ENCODE results near the gene AFDN. TPM values are rescaled to one million over a fixed set of nuclear protein-coding genes. Genes with fewer than 3 reads are reported as not detected.

AFDN gene
- polyA plus RNA-seq, 3 donors from 2014 or later, result 0.27 to 1.5 TPM; not detected in 1

DNA sequence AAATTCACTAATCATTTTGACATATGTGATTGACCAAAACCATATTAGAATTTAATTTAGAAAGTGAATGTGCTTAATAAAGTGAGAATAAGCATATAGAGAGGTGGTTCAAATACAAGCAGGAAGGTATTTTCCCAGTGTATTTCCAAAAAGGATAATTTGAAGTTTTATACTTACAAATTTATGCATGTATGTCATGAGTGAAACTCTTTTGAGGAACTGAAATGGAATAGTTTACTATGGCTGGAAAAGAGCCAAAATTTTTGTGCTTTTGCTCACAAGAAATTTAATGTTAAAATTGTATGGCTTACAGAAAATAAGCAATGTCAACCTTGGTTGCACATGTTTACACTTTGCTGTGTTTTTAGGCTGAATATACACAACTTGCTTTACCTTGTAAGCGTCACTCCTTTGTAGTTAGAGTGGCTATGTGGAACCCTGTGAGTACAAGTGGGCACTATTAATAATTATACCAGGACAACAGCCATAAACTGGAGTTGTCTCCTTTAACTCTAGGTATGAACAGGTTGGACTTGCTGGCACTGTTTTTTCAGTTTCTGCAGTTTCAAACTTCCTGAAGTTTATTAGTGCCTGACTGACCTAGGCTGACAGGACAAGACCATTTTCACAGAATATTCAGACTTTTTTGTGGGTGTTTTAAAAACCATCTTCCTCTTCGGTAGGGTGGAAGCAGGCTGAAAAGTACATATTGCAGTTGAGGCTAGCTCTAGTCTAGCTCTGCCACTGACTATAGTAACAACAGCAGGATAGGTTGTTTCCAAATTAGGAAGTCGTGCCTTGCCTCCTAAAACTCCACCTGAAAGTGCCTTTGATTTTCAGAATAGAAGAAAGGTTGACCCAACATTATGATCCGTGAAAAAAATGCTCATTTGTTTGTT lies 6.0 kb downstream of the AFDN start:
- Mint-ChIP-seq H3K4me3 (no peak overlapping the region), H3K4me1 (peaks cover 3 to 7% of the 10 kb centered on the region in 2 donors), H3K27ac (no peak overlapping the region), H3K36me3 (peaks cover 0 to 3% (median 0%) of the 10 kb centered on the region in 3 donors), H3K27me3 (ENCODE audit: low read depth in 3 of 3) (peaks cover 19 to 34% (median 34%) of the 10 kb centered on the region in 3 donors), H3K9me3 (peaks cover 0 to 7% (median 0%) of the 10 kb centered on the region in 6 donors)
- DNase-seq, result no peak

DNA sequence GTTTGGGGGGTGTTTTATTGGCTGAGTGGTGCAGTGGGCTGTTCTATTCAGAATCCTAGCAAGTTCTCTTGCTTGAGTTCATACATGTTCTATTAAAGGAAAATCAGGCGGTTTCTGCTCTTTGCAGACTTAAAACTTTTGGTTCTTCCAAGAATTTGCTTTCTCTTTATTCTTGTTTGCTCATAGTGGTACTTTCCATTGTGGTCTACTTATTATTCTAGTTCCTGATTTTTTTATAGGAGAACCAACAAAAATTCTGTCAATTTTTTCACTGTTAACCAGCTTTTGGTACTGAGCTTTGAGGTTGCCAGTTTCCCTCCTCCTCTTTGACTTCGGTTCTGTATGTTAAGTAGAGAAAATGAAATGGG lies 6.7 kb downstream of the AFDN start:
- H3K36me3 Mint-ChIP-seq, result no peaks in the 10 kb centered on the region
- no peak overlapping the region for H3K4me3 Mint-ChIP-seq

DNA sequence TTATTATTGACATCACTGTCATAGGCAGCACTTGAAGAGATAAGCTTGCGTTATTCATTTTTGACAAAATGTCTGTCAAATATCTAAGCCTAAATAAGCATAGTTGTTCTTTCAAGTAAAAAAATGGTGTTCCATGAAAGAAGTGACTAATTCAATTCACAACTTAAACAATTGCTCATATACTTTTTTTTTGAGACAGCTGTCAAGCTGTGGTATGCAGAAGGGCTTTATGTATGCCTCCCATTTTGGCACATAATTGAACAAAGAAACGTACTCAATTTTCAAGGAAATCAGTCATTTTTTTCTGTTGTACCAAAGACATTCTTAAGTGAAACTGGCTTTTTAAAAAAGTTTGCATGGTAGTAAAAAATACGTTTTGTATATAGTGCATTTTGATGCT lies 8.5 kb downstream of the AFDN start:
- Mint-ChIP-seq H3K27ac (no peak overlapping the region), H3K9me3 (no peaks in the 10 kb centered on the region)

More for the DNA sequence above, 6.7 kb downstream of the AFDN start:
- Mint-ChIP-seq H3K9me3 (peaks cover 0 to under 1% (median 0%) of the 10 kb centered on the region in 6 donors), H3K4me1 (peaks cover 0 to under 1% of the 10 kb centered on the region in 2 donors), H3K27me3 (ENCODE audit: low read depth in 3 of 3) (peaks cover 13 to 27% (median 27%) of the 10 kb centered on the region in 3 donors), H3K27ac (no peak overlapping the region)
- DNase-seq, result no peak

DNA sequence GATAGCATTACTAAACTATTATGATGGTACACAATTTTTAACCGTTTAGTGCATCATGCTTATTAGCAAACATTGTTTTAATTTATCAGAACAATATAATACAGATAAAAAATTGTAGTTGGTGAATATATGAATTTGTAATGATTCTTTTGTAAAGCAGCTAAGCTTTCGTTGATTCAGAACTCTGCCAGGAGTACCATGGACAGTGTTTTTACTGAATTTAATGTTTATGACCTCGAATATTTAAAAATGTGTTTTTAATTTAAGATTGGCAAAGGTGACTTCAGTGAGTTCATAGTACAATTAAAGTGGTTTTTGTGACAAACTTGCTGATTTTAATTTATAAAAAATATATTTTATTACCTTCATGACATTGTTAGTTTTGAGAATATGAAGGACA lies 10.0 kb downstream of the AFDN start:
- Mint-ChIP-seq H3K27me3 (ENCODE audit: low read depth in 3 of 3) (peaks cover 7 to 15% (median 14%) of the 10 kb centered on the region in 3 donors), H3K4me3 (no peak overlapping the region), H3K36me3 (no peaks in the 10 kb centered on the region), H3K9me3 (no peaks in the 10 kb centered on the region), H3K4me1 (no peaks in the 10 kb centered on the region), H3K27ac (no peak overlapping the region)
- DNase-seq, result no peak

More for the DNA sequence above, 8.5 kb downstream of the AFDN start:
- Mint-ChIP-seq H3K27me3 (ENCODE audit: low read depth in 3 of 3) (peaks cover 7 to 18% (median 18%) of the 10 kb centered on the region in 3 donors), H3K4me3 (no peak overlapping the region), H3K36me3 (no peaks in the 10 kb centered on the region), H3K4me1 (no peaks in the 10 kb centered on the region)
- no peak for DNase-seq

DNA sequence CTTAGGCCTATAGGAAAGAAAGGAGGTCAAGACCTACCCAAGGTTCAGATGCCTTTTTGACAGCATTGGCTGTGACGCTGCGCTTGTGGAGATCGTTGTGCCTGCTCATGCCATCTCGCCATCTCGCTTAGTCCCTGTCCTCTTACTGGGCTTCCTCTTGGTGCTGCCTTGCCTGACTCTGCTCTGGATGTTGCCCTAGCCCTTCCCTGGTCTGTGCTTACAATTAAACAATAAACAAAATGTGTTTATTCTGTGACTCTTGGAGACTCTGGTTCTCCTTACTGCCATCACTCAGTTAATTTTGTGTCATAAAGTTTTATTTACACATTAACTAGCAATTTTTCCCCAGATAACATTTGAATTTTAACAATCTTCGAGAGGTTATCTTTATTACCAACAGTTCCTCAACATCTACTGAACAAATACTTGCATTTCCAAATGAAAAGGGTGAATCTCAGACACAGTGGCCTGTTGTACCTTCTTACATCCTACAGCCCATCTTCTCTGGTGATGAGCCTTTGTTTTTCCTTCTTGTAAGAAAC lies 11.6 kb downstream of the AFDN start:
- no peak for DNase-seq
- Mint-ChIP-seq H3K27ac (no peak overlapping the region), H3K27me3 (ENCODE audit: low read depth in 3 of 3) (peaks cover 5 to 20% (median 14%) of the 10 kb centered on the region in 3 donors), H3K4me1 (no peaks in the 10 kb centered on the region), H3K4me3 (no peak overlapping the region), H3K36me3 (no peaks in the 10 kb centered on the region), H3K9me3 (no peaks in the 10 kb centered on the region)

DNA sequence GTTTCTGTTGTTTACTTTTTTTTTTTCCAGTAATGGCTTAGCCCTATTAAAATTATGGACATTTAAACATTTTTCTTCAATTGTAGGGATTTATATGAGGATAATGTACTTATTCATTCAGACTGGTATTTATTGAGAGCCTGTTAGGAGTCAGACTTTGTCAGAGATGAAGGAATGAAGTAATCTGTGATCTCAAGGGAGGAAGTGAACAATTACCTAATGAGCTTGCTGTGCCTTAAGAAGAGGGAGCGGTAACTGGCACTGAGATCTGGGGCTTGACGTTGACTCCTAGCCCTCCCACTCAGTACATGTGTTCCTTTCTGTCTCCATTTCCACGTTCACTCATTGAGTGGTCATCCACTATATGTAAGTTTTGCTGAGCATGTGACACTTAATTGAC lies 12.6 kb downstream of the AFDN start:
- H3K27ac Mint-ChIP-seq, result no peak overlapping the region
- no peaks in the 10 kb centered on the region for H3K4me1 Mint-ChIP-seq
- no peaks in the 10 kb centered on the region for H3K9me3 Mint-ChIP-seq
- H3K27me3 Mint-ChIP-seq (ENCODE audit: low read depth in 3 of 3), result peaks cover 4 to 17% (median 8%) of the 10 kb centered on the region in 3 donors
- DNase-seq, result no peak
- no peak overlapping the region for H3K4me3 Mint-ChIP-seq
- H3K36me3 Mint-ChIP-seq, result no peaks in the 10 kb centered on the region

DNA sequence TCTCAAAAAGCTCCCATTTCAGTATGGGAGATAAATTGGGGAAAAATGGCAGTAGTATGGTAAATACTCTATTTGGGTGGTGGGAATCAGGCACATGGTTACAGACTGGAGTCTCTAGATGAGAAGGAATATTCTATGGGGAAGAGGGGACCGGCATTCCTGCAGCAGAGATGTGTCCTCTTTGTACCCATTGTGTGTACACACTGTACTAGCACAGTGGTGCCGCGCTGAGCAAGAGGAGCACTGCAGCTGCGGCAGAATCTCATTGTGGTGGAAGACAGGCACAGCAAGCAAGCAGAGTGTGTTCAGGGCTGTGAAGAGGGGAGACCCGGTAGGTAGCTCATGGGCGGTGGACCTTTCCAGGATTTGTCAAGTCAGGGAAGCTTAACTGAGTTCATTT lies 13.0 kb downstream of the AFDN start:
- Mint-ChIP-seq H3K4me1 (no peaks in the 10 kb centered on the region), H3K27me3 (ENCODE audit: low read depth in 3 of 3) (peaks cover 4 to 13% (median 5%) of the 10 kb centered on the region in 3 donors), H3K27ac (no peak overlapping the region), H3K36me3 (no peaks in the 10 kb centered on the region), H3K4me3 (no peak overlapping the region), H3K9me3 (no peaks in the 10 kb centered on the region)
- DNase-seq, result no peak

DNA sequence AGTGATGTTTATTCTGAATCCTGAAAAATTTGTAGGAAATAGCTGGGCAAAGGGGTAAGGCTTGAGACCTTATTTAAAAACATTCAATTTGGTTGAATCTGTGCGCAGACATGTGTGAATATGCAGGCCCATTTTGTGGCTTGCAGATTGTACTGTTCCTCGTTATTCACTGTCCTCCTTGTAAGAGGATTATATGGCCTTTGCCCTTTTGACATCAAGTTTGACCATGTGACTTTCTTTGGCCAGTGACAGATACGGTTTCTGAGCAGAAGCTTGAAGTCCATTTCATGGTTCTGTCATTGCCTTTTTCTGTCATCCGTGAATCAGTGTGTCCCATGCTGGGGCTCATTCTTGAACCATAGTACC lies 13.4 kb downstream of the AFDN start:
- Mint-ChIP-seq H3K9me3 (no peaks in the 10 kb centered on the region), H3K27ac (no peak overlapping the region), H3K27me3 (ENCODE audit: low read depth in 3 of 3) (peaks cover 4 to 9% (median 5%) of the 10 kb centered on the region in 3 donors), H3K36me3 (no peaks in the 10 kb centered on the region), H3K4me3 (no peak overlapping the region), H3K4me1 (no peaks in the 10 kb centered on the region)
- DNase-seq, result no peak

DNA sequence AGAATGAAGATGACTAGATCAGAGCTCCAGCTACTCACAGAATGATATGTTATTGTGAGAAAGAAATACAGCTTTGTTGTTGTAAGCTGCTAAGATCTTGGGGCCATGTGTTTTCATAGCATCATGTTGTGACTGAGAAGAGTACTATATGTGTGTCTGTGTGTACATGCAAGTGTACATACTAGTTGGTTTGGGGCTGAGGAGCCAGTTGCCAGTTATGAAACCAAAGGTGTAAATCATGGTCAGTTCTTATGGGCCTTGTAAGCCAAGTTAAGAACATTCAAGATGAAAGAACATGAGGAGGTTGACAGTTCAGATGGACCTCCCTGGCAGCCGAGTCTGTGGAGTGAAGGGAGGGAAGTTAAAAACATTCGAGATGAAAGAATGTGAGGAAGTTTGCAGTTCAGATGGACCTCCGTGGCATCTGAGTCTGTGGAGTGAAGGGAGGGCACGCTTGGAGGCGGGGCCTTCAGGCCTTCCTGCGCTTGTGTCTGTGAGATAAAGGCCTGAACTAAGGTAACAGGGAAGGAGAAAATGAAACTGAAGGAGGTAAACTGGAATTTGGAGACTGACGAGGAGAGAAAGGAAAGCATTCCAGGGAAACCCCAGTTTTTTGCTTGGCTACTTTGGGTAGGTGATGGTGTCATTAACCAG lies 13.9 kb downstream of the AFDN start:
- no peak for DNase-seq
- Mint-ChIP-seq H3K4me3 (no peak overlapping the region), H3K27ac (no peak overlapping the region), H3K27me3 (ENCODE audit: low read depth in 3 of 3) (peaks cover 4 to 9% (median 5%) of the 10 kb centered on the region in 3 donors), H3K4me1 (no peaks in the 10 kb centered on the region), H3K36me3 (no peaks in the 10 kb centered on the region), H3K9me3 (no peaks in the 10 kb centered on the region)

DNA sequence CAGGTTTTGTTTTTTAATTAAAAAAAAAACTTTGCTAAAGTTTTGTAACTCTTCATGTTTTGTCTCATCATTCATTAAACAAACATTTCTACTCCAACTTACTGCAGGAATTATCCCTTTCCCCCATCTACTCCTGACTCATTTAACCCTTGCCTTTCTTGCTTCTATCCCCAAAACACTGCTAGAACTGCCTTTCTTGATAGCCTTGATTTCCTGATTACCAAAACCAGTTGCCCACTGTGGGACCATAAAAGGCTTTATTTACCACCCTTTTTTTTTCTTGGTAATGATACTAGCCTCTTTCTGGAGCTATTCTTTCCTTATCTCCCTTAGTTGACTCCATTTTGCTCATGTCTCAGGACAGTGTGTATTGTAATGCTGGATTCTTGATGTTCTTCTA lies 15.3 kb downstream of the AFDN start:
- Mint-ChIP-seq H3K36me3 (no peaks in the 10 kb centered on the region), H3K4me1 (no peaks in the 10 kb centered on the region), H3K27me3 (ENCODE audit: low read depth in 3 of 3) (peaks cover 4 to 9% (median 5%) of the 10 kb centered on the region in 3 donors), H3K27ac (no peak overlapping the region), H3K4me3 (no peak overlapping the region), H3K9me3 (no peaks in the 10 kb centered on the region)
- no peak for DNase-seq

DNA sequence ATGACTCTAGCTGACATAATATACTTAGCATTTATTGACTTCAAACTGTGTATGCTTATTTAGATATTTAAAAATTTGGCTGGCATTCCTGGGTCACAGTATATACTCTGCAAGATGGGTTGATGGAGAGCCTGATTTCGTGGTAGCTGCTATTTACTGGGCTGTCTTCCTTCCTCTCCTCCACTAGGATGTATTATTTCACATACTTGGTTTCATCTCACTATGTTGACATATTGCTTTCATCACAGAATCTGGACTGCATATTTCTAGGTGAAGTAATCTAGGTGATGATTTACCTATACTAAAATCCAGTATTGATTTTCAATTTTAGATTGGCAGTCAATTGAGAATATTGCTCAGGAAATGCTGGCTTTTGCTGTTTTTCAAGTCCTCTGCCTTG lies 15.7 kb downstream of the AFDN start:
- Mint-ChIP-seq H3K4me3 (no peak overlapping the region), H3K9me3 (no peaks in the 10 kb centered on the region), H3K4me1 (no peaks in the 10 kb centered on the region), H3K36me3 (no peaks in the 10 kb centered on the region), H3K27ac (no peak overlapping the region), H3K27me3 (ENCODE audit: low read depth in 3 of 3) (peaks cover 4 to 9% (median 5%) of the 10 kb centered on the region in 3 donors)
- no peak for DNase-seq

DNA sequence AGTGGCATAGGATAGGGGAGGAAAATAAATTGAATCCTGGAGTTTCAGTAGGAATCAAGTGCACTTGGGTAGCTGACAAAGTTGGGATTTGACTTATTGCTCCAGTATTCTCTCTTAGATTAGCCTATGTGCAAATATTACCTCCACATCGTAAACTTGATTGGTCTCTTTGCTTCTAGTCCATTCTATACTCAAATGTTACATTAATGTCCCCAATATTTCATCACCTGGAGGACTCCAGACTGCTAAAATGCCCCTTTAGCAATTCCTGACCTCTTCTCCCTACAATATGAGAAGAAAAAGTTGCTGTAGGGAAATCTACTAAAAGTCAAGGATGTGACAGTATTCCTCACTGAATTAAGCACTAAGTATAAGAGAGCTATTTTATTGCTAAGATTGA lies 16.3 kb downstream of the AFDN start:
- H3K4me1 Mint-ChIP-seq, result no peaks in the 10 kb centered on the region
- no peaks in the 10 kb centered on the region for H3K36me3 Mint-ChIP-seq
- peaks cover 5 to 9% (median 6%) of the 10 kb centered on the region in 3 donors for H3K27me3 Mint-ChIP-seq (ENCODE audit: low read depth in 3 of 3)
- H3K9me3 Mint-ChIP-seq, result no peaks in the 10 kb centered on the region
- H3K27ac Mint-ChIP-seq, result no peak overlapping the region
- no peak for DNase-seq
- H3K4me3 Mint-ChIP-seq, result no peak overlapping the region

DNA sequence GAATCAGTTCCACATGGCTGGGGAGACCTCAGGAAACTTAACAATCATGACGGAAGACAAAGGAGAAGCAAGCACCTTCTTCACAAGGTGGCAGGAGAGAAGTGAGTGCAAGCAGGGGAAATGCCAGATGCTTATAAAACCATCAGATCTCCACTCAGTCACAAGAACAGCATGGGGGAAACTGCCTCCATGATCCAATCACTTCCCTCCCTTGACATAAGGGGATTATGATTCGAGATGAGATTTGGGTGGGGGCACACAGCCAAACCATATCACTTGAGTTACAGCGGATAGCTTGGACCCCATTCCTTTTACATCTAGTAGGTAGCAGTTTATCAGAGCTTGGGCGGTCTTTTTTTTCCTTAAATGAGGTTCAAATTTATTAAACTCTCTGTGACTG lies 19.1 kb downstream of the AFDN start:
- H3K27ac Mint-ChIP-seq, result no peak overlapping the region
- H3K4me1 Mint-ChIP-seq, result no peaks in the 10 kb centered on the region
- DNase-seq, result no peak
- no peaks in the 10 kb centered on the region for H3K36me3 Mint-ChIP-seq
- no peak overlapping the region for H3K4me3 Mint-ChIP-seq
- H3K9me3 Mint-ChIP-seq, result no peaks in the 10 kb centered on the region
- H3K27me3 Mint-ChIP-seq (ENCODE audit: low read depth in 3 of 3), result peaks cover 5 to 10% (median 7%) of the 10 kb centered on the region in 3 donors

DNA sequence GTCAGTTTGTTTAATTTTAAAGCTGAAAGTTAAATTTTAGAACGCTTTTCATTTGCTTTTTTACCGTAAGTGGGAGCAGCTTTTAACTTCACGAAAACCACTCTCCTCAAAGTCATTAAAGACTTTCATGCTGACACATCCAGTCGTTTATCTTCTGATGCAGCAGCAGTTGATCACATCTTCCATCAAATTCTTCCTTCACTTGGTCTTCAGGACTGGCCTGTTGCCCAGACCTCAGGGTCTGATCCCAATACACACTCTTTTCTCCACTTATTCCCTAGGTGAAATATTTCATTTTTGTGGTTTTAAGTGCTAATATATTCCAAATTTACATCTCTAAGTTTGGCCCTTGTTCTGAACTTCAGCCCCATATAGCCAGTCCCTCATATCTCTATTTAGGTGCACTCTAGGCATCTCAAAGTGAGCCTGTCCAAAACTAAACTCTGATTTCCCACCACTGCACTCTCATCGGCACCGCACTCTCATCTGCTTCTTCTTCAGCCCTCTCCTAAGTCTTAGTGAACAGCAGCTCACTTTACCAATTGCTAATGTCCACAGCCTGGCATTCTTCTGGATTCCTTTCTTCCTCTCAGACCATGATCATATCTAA lies 20.4 kb downstream of the AFDN start:
- H3K27ac Mint-ChIP-seq, result no peak overlapping the region
- peaks cover 3 to 11% of the 10 kb centered on the region in 2 donors for H3K4me1 Mint-ChIP-seq
- H3K27me3 Mint-ChIP-seq (ENCODE audit: low read depth in 3 of 3), result peaks cover 7 to 12% (median 7%) of the 10 kb centered on the region in 3 donors
- H3K4me3 Mint-ChIP-seq, result no peak overlapping the region
- no peaks in the 10 kb centered on the region for H3K9me3 Mint-ChIP-seq
- no peaks in the 10 kb centered on the region for H3K36me3 Mint-ChIP-seq
- no peak for DNase-seq

Data from immature natural killer cell (primary cell).